ENCODE results near the gene RANBP3. TPM values are rescaled to one million over a fixed set of nuclear protein-coding genes. Genes with fewer than 3 reads are reported as not detected.

Gene RANBP3
- total and polyA plus RNA-seq, 2 of the 8 experiments (the other 6 are each of a cell fraction or from before 2014, with no cell fraction given) = 95.4 to 122 TPM

GRCh38 chr19:5994405-5995165, 16.6 kb upstream of the RANBP3 start (continued):
- no peak for TF ChIP-seq CHD7 (IDR thresholded peaks at IDR 0.05; ENCODE audit: insufficient replicate concordance, low read length)
- TF ChIP-seq POLR2A (IDR thresholded peaks at IDR 0.05; ENCODE audit: control extremely low read depth in 1 of 2, low read depth in 2 of 2, low read length in 2 of 2) = no peak
- no peak for TF ChIP-seq BCL11A (IDR thresholded peaks at IDR 0.05; ENCODE audit: low read depth in 2 of 2, low read length in 2 of 2)
- no peak for TF ChIP-seq BRCA1 (IDR thresholded peaks at IDR 0.05; ENCODE audit: low read depth, low read length)
- TF ChIP-seq SIN3A (conservative IDR thresholded peaks at IDR 0.05 in 1 of 2, IDR thresholded peaks at IDR 0.05 in 1 of 2; ENCODE audit: low read depth in 1 of 2, low read length in 2 of 2) = no peak
- TF ChIP-seq ATF2 (IDR thresholded peaks at IDR 0.05; ENCODE audit: low read length) = no peak

Data from H1 (cell line).